Kidney (tissue), 22 donors: ENCODE data around the gene NMUR2. TPM values are rescaled to one million over a fixed set of nuclear protein-coding genes. Genes with fewer than 3 reads are reported as not detected.

ENCODE experiments used
- DNase-seq, 5 donors: peaks; one replicate each; pipeline ENCODE4 v3.0.0-alpha.2; 2013 to 2020
- FAIRE-seq: peaks from 2 replicates; lab custom pipeline; 2012; peaks lifted over from hg19 to GRCh38; lab: Jason Lieb, UNC
- H3K27ac ChIP-seq, 2 donors: one replicate each; pipeline ENCODE4 v1.7.0; 2013; ENCODE audit warnings: low read depth in 2 of 2, low read length in 2 of 2, inconsistent platforms in 1 of 2
- H3K27me3 ChIP-seq: one replicate; pipeline ENCODE4 v1.7.1; 2013; ENCODE audit warnings: low read length, inconsistent platforms; ENCODE audit not compliant: control insufficient read depth, insufficient read depth
- H3K36me3 ChIP-seq, 3 donors: one replicate each; pipeline versions ENCODE4 v1.7.0 to v1.7.1; 2013; ENCODE audit warnings: low read length in 3 of 3, control low read depth in 1 of 3, inconsistent platforms in 1 of 3; ENCODE audit not compliant: insufficient read depth in 3 of 3, control insufficient read depth in 2 of 3
- H3K4me1 ChIP-seq, 3 donors: one replicate each; pipeline versions ENCODE4 v1.7.0 to v1.7.1; 2013; ENCODE audit warnings: low read length in 3 of 3, inconsistent platforms in 1 of 3, low read depth in 1 of 3; ENCODE audit not compliant: control insufficient read depth in 2 of 3, insufficient read depth in 2 of 3
- H3K4me3 ChIP-seq, 3 donors: one replicate each; pipeline versions ENCODE4 v1.7.0 to v1.8.1; 2013; ENCODE audit warnings: low read length in 3 of 3, control low read depth in 1 of 3, inconsistent platforms in 1 of 3
- H3K9ac ChIP-seq, 3 donors: one replicate each; pipeline versions ENCODE4 v1.7.0 to v1.7.1; 2013; ENCODE audit warnings: low read length in 3 of 3, control low read depth in 1 of 3, inconsistent platforms in 1 of 3
- H3K9me3 ChIP-seq, 3 donors: one replicate each; pipeline versions ENCODE4 v1.7.0 to v1.7.1; 2013; ENCODE audit warnings: low read length in 3 of 3, control low read depth in 1 of 3, inconsistent platforms in 1 of 3; ENCODE audit not compliant: control insufficient read depth in 2 of 3, insufficient read depth in 1 of 3
- intact Hi-C: fragments of 100-400 bp; cut with DNase I; formaldehyde crosslinking; loops from one replicate; pipeline ENCODE4 v1.11.1; 2022
- long read RNA-seq, 10 donors: library from polyadenylated mRNA in 1 of 10; unstranded in 1 of 10; transcript quantifications; one replicate each; pipeline ENCODE4 v2.0.0 and lab custom pipeline, GENCODE V29; 2021 to 2026
- polyA plus RNA-seq: library from polyadenylated mRNA; stranded (reverse); fragments of 350-450 nt; fragmentation: Illumina TruSeq; extraction: RNeasy Lipid Tissue Mini Kit (QIAGEN cat#74804); gene quantifications from one replicate; pipeline ENCODE4 v1.2.3, GENCODE V29; 2014; ENCODE audit warnings: low read depth, low replicate concordance; ENCODE audit not compliant: insufficient read depth
- total RNA-seq: library from RNA; stranded (reverse); fragmentation: NEBNext Ultra II Directional; extraction: Animal tissue kit (Norgen Biotek cat#: 25700); gene quantifications from one replicate; pipeline ENCODE4 v1.2.1, GENCODE V29; 2021
- TF ChIP-seq, protein P1 (sequence below): IDR thresholded peaks from 3 replicates; pipeline ENCODE4 v1.5.1; 2012; ENCODE audit warnings: mild to moderate bottlenecking, moderate library complexity, borderline replicate concordance; ENCODE audit not compliant: insufficient read depth; ENCODE audit errors: extremely low read depth
- donor health status: control.
- donor health status: control.
- donor health status: control.
- donor health status: control.
- donor health status: control.
- donor health status: DM: yes; HTN: yes; CAD: no.
- donor health status: Normal renal cell carcinoma (clear cell type).

NMUR2 gene, protein sequence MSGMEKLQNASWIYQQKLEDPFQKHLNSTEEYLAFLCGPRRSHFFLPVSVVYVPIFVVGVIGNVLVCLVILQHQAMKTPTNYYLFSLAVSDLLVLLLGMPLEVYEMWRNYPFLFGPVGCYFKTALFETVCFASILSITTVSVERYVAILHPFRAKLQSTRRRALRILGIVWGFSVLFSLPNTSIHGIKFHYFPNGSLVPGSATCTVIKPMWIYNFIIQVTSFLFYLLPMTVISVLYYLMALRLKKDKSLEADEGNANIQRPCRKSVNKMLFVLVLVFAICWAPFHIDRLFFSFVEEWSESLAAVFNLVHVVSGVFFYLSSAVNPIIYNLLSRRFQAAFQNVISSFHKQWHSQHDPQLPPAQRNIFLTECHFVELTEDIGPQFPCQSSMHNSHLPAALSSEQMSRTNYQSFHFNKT
- total RNA-seq: not detected
- polyA plus RNA-seq: 0.30 TPM
- long read RNA-seq, donor 1: 0 reads
- long read RNA-seq, donor 2: 0 reads
- long read RNA-seq, donor 3, partial matches to known transcripts: 0 of 1 reads
- long read RNA-seq, donor 3, other reads (novel, unspliced or antisense): 0 of 1 reads
- long read RNA-seq, donor 4, partial matches to known transcripts: 0 of 1 reads
- long read RNA-seq, donor 4, other reads (novel, unspliced or antisense): 0 of 1 reads
- long read RNA-seq, donor 5: 0 reads
- long read RNA-seq, donor 6: 0 reads
- long read RNA-seq, donor 7: 0 reads
- long read RNA-seq, donor 8: 0 reads
- long read RNA-seq, donor 9: 0 reads
- long read RNA-seq, donor 10: 0 reads

DNA sequence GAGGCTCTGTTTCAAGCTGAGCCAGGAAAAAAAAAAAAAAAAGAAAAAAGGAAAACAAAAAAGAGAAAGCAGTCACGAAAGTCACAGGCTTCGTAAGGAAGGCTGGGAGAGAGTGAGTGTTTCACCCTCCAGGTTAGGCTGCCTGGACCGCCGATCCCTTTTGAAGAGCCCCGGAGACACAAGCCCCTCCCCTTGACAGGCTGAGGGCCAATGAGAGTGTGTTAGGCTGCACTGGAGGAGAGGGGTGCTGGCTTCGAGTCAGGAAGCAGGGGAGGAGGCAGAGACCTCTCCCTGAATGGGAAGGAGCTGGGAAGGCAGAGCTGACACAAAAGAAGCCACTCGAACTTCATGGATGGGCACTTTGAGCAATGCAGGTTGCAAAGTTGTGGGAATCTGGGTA lies at the start of gene NMUR2:
Gene NMUR2, minus strand, starts transcription at position 135 of the 400 bp plus-strand sequence. CDS start 166 bp downstream, outside the sequence.
- no peak for FAIRE-seq
- H3K4me1 ChIP-seq: no peaks in the 10 kb centered on the region
- peak in 4 of 5 donors; percentile 29 to 65 (median 40) for DNase-seq
- no peaks in the 10 kb centered on the region for H3K27me3 ChIP-seq
- H3K4me3 ChIP-seq: no peak within 1 kb of the TSS
- intact Hi-C loops: no loop called here
- TF ChIP-seq, protein P1, sequence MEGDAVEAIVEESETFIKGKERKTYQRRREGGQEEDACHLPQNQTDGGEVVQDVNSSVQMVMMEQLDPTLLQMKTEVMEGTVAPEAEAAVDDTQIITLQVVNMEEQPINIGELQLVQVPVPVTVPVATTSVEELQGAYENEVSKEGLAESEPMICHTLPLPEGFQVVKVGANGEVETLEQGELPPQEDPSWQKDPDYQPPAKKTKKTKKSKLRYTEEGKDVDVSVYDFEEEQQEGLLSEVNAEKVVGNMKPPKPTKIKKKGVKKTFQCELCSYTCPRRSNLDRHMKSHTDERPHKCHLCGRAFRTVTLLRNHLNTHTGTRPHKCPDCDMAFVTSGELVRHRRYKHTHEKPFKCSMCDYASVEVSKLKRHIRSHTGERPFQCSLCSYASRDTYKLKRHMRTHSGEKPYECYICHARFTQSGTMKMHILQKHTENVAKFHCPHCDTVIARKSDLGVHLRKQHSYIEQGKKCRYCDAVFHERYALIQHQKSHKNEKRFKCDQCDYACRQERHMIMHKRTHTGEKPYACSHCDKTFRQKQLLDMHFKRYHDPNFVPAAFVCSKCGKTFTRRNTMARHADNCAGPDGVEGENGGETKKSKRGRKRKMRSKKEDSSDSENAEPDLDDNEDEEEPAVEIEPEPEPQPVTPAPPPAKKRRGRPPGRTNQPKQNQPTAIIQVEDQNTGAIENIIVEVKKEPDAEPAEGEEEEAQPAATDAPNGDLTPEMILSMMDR: no peak
- H3K27ac ChIP-seq: no peak within 1 kb of the TSS
- H3K36me3 ChIP-seq: no peaks in the 10 kb centered on the region
- no peak within 1 kb of the TSS for H3K9ac ChIP-seq
- H3K9me3 ChIP-seq: peaks cover 0 to 3% (median 0%) of the 10 kb centered on the region in 3 donors

DNA sequence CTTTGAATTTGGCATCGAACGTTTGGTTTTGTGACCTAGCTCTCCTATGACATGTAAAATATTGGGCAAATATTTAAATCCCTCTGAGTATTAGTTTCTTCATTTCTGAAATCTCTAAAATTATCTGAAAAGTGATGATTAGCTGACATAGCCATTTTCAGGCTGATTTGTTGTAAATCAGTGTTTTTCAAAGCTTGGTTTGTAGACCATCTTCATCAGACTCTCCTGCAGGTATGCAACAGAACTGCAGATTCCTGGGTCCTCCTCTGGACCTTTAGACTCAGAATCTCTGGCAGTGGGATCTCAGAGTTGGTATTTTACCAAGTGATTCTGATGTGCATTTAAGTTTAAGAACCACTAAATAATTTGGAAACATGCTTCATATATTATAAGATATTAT lies 38.9 kb upstream of the NMUR2 start:
- TF ChIP-seq, protein P1: no peak
- intact Hi-C loops: no loop called here
- Histone ChIP-seq H3K4me3 (no peak overlapping the region), H3K27me3 (no peaks in the 10 kb centered on the region), H3K4me1 (no peaks in the 10 kb centered on the region), H3K9ac (no peak overlapping the region), H3K36me3 (no peaks in the 10 kb centered on the region), H3K27ac (no peak overlapping the region), H3K9me3 (no peaks in the 10 kb centered on the region)
- DNase-seq (no peak), FAIRE-seq (no peak)

DNA sequence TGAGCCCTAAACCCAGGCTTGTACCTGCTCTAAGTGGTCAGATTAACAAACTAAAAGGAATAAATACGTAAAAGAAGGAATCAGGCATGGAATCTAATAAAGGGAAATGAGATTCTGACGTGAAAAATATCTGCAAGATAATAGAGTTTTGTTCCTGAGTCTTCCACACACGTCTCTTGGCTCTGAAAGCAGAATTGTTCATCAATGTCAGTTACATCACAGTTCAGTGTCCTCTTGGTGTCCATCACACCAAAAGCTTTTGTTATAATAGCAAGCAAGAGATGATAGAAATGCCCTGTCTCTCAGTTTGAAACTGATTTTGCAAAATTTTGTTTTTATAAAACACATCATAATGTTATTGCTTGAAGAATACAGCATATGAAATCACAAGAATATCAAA lies 34.7 kb upstream of the NMUR2 start:
- no peak overlapping the region for H3K9ac ChIP-seq
- no peaks in the 10 kb centered on the region for H3K36me3 ChIP-seq
- TF ChIP-seq, protein P1: no peak
- no peak overlapping the region for H3K4me3 ChIP-seq
- intact Hi-C loops: no loop called here
- FAIRE-seq (no peak), DNase-seq (no peak)
- no peak overlapping the region for H3K27ac ChIP-seq
- H3K27me3 ChIP-seq: no peaks in the 10 kb centered on the region
- no peaks in the 10 kb centered on the region for H3K4me1 ChIP-seq
- H3K9me3 ChIP-seq: no peaks in the 10 kb centered on the region
